D341Med (cell line): Measurements from ENCODE around the gene CACNA1E.

ENCODE experiments used
- DNase-seq: peaks from one replicate; pipeline ENCODE4 v3.0.0; 2012; ENCODE audit warnings: low spot score

The CACNA1E gene

GRCh38 chr1:181768930-181769280, 285.6 kb downstream of the CACNA1E start:
- no peak for DNase-seq

GRCh38 chr1:181769846-181770245, 286.5 kb downstream of the CACNA1E start:
- no peak for DNase-seq

GRCh38 chr1:181772714-181773113, 289.4 kb downstream of the CACNA1E start:
- DNase-seq, result no peak

GRCh38 chr1:181776044-181776443, 292.7 kb downstream of the CACNA1E start:
- DNase-seq, result no peak

GRCh38 chr1:181777286-181777685, 294.0 kb downstream of the CACNA1E start:
- DNase-seq, result no peak

GRCh38 chr1:181777812-181778211, 294.5 kb downstream of the CACNA1E start:
- DNase-seq, result no peak

GRCh38 chr1:181778640-181779260, 295.4 kb downstream of the CACNA1E start:
- no peak for DNase-seq

GRCh38 chr1:181779343-181779742, 296.0 kb downstream of the CACNA1E start:
- no peak for DNase-seq

GRCh38 chr1:181783208-181783607, 299.9 kb downstream of the CACNA1E start:
- DNase-seq, result no peak

- no peak for DNase-seq
These were observed 300.8 kb downstream of the CACNA1E start for GRCh38 chr1:181784039-181784683.

GRCh38 chr1:181789395-181789794, 306.1 kb downstream of the CACNA1E start:
- DNase-seq, result no peak

GRCh38 chr1:181791721-181792120, 308.4 kb downstream of the CACNA1E start:
- no peak for DNase-seq

- no peak for DNase-seq
These were observed 310.5 kb downstream of the CACNA1E start for GRCh38 chr1:181793831-181794230.

- DNase-seq, result no peak
These were observed 311.0 kb downstream of the CACNA1E start for GRCh38 chr1:181794332-181794731.

GRCh38 chr1:181798191-181798926, 315.0 kb downstream of the CACNA1E start:
- no peak for DNase-seq

GRCh38 chr1:181801617-181802016, 318.3 kb downstream of the CACNA1E start:
- no peak for DNase-seq

GRCh38 chr1:181802466-181802865, 319.1 kb downstream of the CACNA1E start:
- DNase-seq, result no peak

- DNase-seq, result no peak
These were observed 320.1 kb downstream of the CACNA1E start for GRCh38 chr1:181803421-181803820.

GRCh38 chr1:181804989-181805388, 321.7 kb downstream of the CACNA1E start:
- no peak for DNase-seq

GRCh38 chr1:181806746-181807145, 323.4 kb downstream of the CACNA1E start:
- DNase-seq, result no peak

- DNase-seq, result no peak
These were observed 323.9 kb downstream of the CACNA1E start for GRCh38 chr1:181807251-181807650.

- no peak for DNase-seq
These were observed 326.8 kb downstream of the CACNA1E start for GRCh38 chr1:181809991-181810545.

- DNase-seq, result no peak
These were observed 328.9 kb downstream of the CACNA1E start for GRCh38 chr1:181812208-181812607.
